Embryonic facial prominence (tissue), 1 donor: ENCODE data around the gene DCUN1D1.

Experiments used
- DNase-seq: peaks from one replicate; pipeline ENCODE4 v3.0.0-alpha.2; 2016; ENCODE audit errors: extremely low spot score

Gene DCUN1D1

GRCh38 chr3:182892226-182892625 is 88.1 kb downstream of the DCUN1D1 start:
- DNase-seq, result no peak

GRCh38 chr3:182891364-182891763 is 89.0 kb downstream of the DCUN1D1 start:
- no peak for DNase-seq

GRCh38 chr3:182889948-182890629 is 90.2 kb downstream of the DCUN1D1 start:
- DNase-seq, result no peak
